B cell (primary cell): ENCODE measurements around the gene PLA2G12B. TPM values are rescaled to one million over a fixed set of nuclear protein-coding genes. Genes with fewer than 3 reads are reported as not detected.
"Not testable (repeated sequence)": the region's sequence is repeated elsewhere in the genome, so short reads cannot be mapped to it uniquely, and the experiment has no call there.

Experiments used
- ATAC-seq: fragments of 200-7000 bp; cut with Tn5 transposase; one replicate; pipeline ENCODE4 v1.10.0; 2021; ENCODE audit warnings: low read depth, mild to moderate bottlenecking, moderate number of reproducible peaks, moderate library complexity
- CTCF ChIA-PET: fragments of 350-600 bp; sonication (Branson Sonifier 250); formaldehyde crosslinking; loops from one replicate; lab custom pipeline; 2021; ENCODE audit warnings: antibody characterized with exemption, inconsistent platforms; lab: Charles Lee
- POLR2A ChIA-PET: fragments of 350-600 bp; sonication (Branson Sonifier 250); formaldehyde crosslinking; loops from one replicate; lab custom pipeline; 2021; ENCODE audit warnings: antibody characterized with exemption; lab: Charles Lee
- DNase-seq: peaks from one replicate; pipeline ENCODE4 v3.0.0; 2013
- H2AFZ ChIP-seq: 2 replicates; pipeline ENCODE4 v1.6.1; 2012; ENCODE audit warnings: mild to moderate bottlenecking, low read depth, low read length; ENCODE audit not compliant: insufficient read depth, poor library complexity, severe bottlenecking
- H3K27ac ChIP-seq, 2 donors: 1 replicate in 1 of 2; 2 replicates in 1 of 2; pipeline ENCODE4 v1.5.1; 2012 to 2013; ENCODE audit warnings: low read length in 2 of 2, mild to moderate bottlenecking in 2 of 2, moderate library complexity in 1 of 2
- H3K27me3 ChIP-seq, 4 experiments: fragments of 200-600 bp in 1 of 4; sonication (generic) in 1 of 4; replicated peaks in 1 of 4; 1 replicate in 2 of 4; 2 replicates in 2 of 4; pipeline versions ENCODE4 v1.6.1 to v1.7.0; 2013 to 2016; ENCODE audit warnings: low read length in 3 of 4, mild to moderate bottlenecking in 2 of 4, mixed read lengths in 1 of 4, moderate library complexity in 1 of 4; ENCODE audit not compliant: insufficient read depth in 4 of 4, control insufficient read depth in 3 of 4; ENCODE audit errors: control extremely low read depth in 1 of 4
- H3K36me3 ChIP-seq, 2 experiments: replicated peaks in 1 of 2; 1 replicate in 1 of 2; 2 replicates in 1 of 2; pipeline versions ENCODE4 v1.6.1 to v1.7.1; 2013; ENCODE audit warnings: low read length in 1 of 2; ENCODE audit not compliant: insufficient read depth in 2 of 2, control insufficient read depth in 1 of 2; ENCODE audit errors: control extremely low read depth in 1 of 2, extremely low read depth in 1 of 2
- H3K4me1 ChIP-seq, 2 donors: fragments of 200-600 bp in 1 of 2; sonication (generic) in 1 of 2; 1 replicate in 1 of 2; 2 replicates in 1 of 2; pipeline versions ENCODE4 v1.5.1 to v1.6.1; 2013 to 2017; ENCODE audit warnings: low read length in 2 of 2; ENCODE audit not compliant: control insufficient read depth in 2 of 2, insufficient read depth in 2 of 2
- H3K4me2 ChIP-seq: replicated peaks from 2 replicates; pipeline ENCODE3; 2012; ENCODE audit warnings: mild to moderate bottlenecking, low read depth, low read length; ENCODE audit not compliant: poor library complexity, severe bottlenecking
- H3K4me3 ChIP-seq, 5 experiments: fragments of 200-600 bp in 1 of 5; sonication (generic) in 1 of 5; 1 replicate in 3 of 5; 2 replicates in 2 of 5; pipeline versions ENCODE4 v1.5.1 to v1.7.0; 2011 to 2016; ENCODE audit warnings: low read length in 4 of 5, mild to moderate bottlenecking in 4 of 5, low read depth in 2 of 5, control low read depth in 1 of 5, moderate library complexity in 1 of 5; ENCODE audit not compliant: insufficient read depth in 1 of 5; ENCODE audit errors: control extremely low read depth in 1 of 5, extremely low read depth in 1 of 5
- H3K79me2 ChIP-seq: fragments of 200-600 bp; sonication (generic); one replicate; pipeline ENCODE4 v1.6.0; 2016; ENCODE audit warnings: low read length; ENCODE audit not compliant: control insufficient read depth, insufficient read depth
- H3K9ac ChIP-seq: fragments of 200-600 bp; sonication (generic); 2 replicates; pipeline ENCODE4 v1.6.1; 2017; ENCODE audit warnings: mild to moderate bottlenecking, low read length, moderate library complexity
- H3K9me3 ChIP-seq, 3 donors: one replicate each; pipeline versions ENCODE4 v1.6.1 to v1.7.1; 2013; ENCODE audit warnings: low read length in 2 of 3; ENCODE audit not compliant: control insufficient read depth in 2 of 3, insufficient read depth in 1 of 3; ENCODE audit errors: control extremely low read depth in 1 of 3
- H4K20me1 ChIP-seq: 2 replicates; pipeline ENCODE4 v1.6.0; 2012; ENCODE audit warnings: mild to moderate bottlenecking, low read length; ENCODE audit not compliant: insufficient read depth, control insufficient read depth, poor library complexity, severe bottlenecking
- H3K27ac Mint-ChIP-seq: one replicate; pipeline ENCODE4 v1.8.0; 2021; ENCODE audit warnings: mixed read lengths
- H3K27me3 Mint-ChIP-seq: one replicate; pipeline ENCODE4 v1.8.0; 2021; ENCODE audit warnings: mixed read lengths
- H3K4me1 Mint-ChIP-seq: one replicate; pipeline ENCODE4 v1.8.0; 2021; ENCODE audit warnings: mixed read lengths
- H3K4me3 Mint-ChIP-seq: one replicate; pipeline ENCODE4 v1.8.0; 2021; ENCODE audit warnings: mixed read lengths
- H3K9me3 Mint-ChIP-seq: one replicate; pipeline ENCODE4 v1.8.0; 2022; ENCODE audit warnings: mixed read lengths; ENCODE audit not compliant: insufficient read depth
- WGBS: methylation state at CpG from one replicate; pipeline ENCODE4 v1.1.5; 2013; ENCODE audit warnings: missing lambda C conversion rate; ENCODE audit not compliant: insufficient coverage; 5-methylcytosine and 5-hydroxymethylcytosine counted together
- intact Hi-C: fragments of 100-400 bp; cut with micrococcal nuclease; formaldehyde crosslinking; loops from one replicate; pipeline ENCODE4 v1.10.0; 2022
- polyA plus RNA-seq: library from polyadenylated mRNA; depleted of rRNA; stranded (reverse); fragments of >200 nt; gene quantifications from 2 replicates; pipeline ENCODE4 v1.2.3, GENCODE V29; 2012
- total RNA-seq, 2 donors: library from RNA; stranded (reverse); fragments of 120-200 nt in 1 of 2; gene quantifications; 1 replicate in 1 of 2; 2 replicates in 1 of 2; pipeline versions ENCODE4 v1.2.3 to v1.2.4, GENCODE V29; 2013 to 2022

Gene PLA2G12B
- total and polyA plus RNA-seq, 2 donors (not counting 1 experiment from before 2014, with no cell fraction given), result not detected

- H3K4me3 Mint-ChIP-seq, H3K79me2 ChIP-seq, H3K9me3 Mint-ChIP-seq, H2AFZ ChIP-seq, POLR2A ChIA-PET, CTCF ChIA-PET, H4K20me1 ChIP-seq, H3K4me1 ChIP-seq, H3K4me1 Mint-ChIP-seq, H3K27ac ChIP-seq, intact Hi-C loops, H3K27me3 Mint-ChIP-seq, H3K4me3 ChIP-seq, H3K9ac ChIP-seq, ATAC-seq, H3K36me3 ChIP-seq, H3K27ac Mint-ChIP-seq, H3K9me3 ChIP-seq, DNase-seq, H3K27me3 ChIP-seq, H3K4me2 ChIP-seq: not testable (repeated sequence)
- WGBS, result 94% methylated on average over 6 of the region's 7 CpGs
These were observed 35.2 kb upstream of the PLA2G12B start for GRCh38 chr10:72989771-72990170.

DNA sequence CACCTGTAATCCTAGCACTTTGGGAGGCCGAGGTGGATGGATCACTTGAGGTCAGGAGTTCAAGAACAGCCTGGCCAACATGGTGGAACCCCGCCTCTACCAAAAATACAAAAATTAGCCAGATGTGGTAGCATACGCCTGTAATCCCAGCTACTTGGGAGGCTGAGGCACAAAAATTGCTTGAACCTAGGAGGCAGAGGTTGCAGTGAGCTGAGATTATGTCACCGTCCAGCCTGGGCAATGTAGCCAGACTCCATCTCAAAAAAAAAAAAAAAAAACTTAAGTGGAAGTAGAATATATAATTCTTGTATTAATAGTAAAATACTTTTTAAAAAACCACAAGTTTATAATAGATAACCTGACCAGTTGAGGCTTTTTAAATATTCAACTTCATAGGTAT is 30.0 kb upstream of the PLA2G12B start:
- H2AFZ ChIP-seq, H3K9me3 Mint-ChIP-seq, H3K4me3 Mint-ChIP-seq, H3K4me1 ChIP-seq, H3K4me3 ChIP-seq, POLR2A ChIA-PET, H3K4me2 ChIP-seq, H3K4me1 Mint-ChIP-seq, H3K9ac ChIP-seq, H3K27ac Mint-ChIP-seq, H4K20me1 ChIP-seq, H3K36me3 ChIP-seq, CTCF ChIA-PET, H3K27me3 Mint-ChIP-seq, intact Hi-C loops, H3K79me2 ChIP-seq, DNase-seq, ATAC-seq, H3K27ac ChIP-seq: not testable (repeated sequence)
- H3K9me3 ChIP-seq, result peaks cover 0 to 27% (median 12%) of the 10 kb centered on the region in 3 donors
- peaks cover 0 to 16% (median 1%) of the 10 kb centered on the region in 4 experiments for H3K27me3 ChIP-seq
- WGBS, result no CpG with 5 or more reads among the region's 4 CpGs
